GM12864 (cell line): ENCODE results near the gene PTPRT.

ENCODE experiments used
- DNase-seq: peaks from one replicate; pipeline ENCODE4 v3.0.0-alpha.2; 2011; ENCODE audit warnings: low read depth
- H3K4me3 ChIP-seq: 2 replicates; pipeline ENCODE4 v1.5.1; 2011; ENCODE audit warnings: mild to moderate bottlenecking, low read depth, low read length, control low read depth
- CTCF ChIP-seq: IDR thresholded peaks from 2 replicates; pipeline ENCODE4 v1.5.1; 2011; ENCODE audit warnings: low read depth, mild to moderate bottlenecking, moderate library complexity, low read length, control low read depth, inconsistent platforms; ENCODE audit errors: missing control alignments

PTPRT gene

GRCh38 chr20:43220612-43221011 is 30.9 kb upstream of the PTPRT start:
- TF ChIP-seq CTCF: no peak
- H3K4me3 ChIP-seq: no peak overlapping the region
- DNase-seq: no peak

- H3K4me3 ChIP-seq: no peak overlapping the region
- TF ChIP-seq CTCF: no peak
- DNase-seq: no peak
Measured at GRCh38 chr20:43210901-43211300, 21.2 kb upstream of the PTPRT start.

GRCh38 chr20:43209831-43210230 is 20.1 kb upstream of the PTPRT start:
- no peak for DNase-seq
- no peak overlapping the region for H3K4me3 ChIP-seq
- TF ChIP-seq CTCF: no peak

- no peak overlapping the region for H3K4me3 ChIP-seq
- no peak for DNase-seq
- TF ChIP-seq CTCF: peak; percentile 7
Measured at GRCh38 chr20:43205699-43206098, 16.0 kb upstream of the PTPRT start.

- no peak overlapping the region for H3K4me3 ChIP-seq
- no peak for TF ChIP-seq CTCF
- DNase-seq: no peak
Measured at GRCh38 chr20:43202100-43202499, 12.4 kb upstream of the PTPRT start.

GRCh38 chr20:43198607-43199006 is 8.9 kb upstream of the PTPRT start:
- DNase-seq: no peak
- H3K4me3 ChIP-seq: no peak overlapping the region
- no peak for TF ChIP-seq CTCF

GRCh38 chr20:43196243-43196642 is 6.5 kb upstream of the PTPRT start:
- no peak overlapping the region for H3K4me3 ChIP-seq
- DNase-seq: no peak
- no peak for TF ChIP-seq CTCF
